HG02571 (cell line): ENCODE results near the gene UMODL1.

Experiments
- ATAC-seq: cut with Tn5 transposase; IDR thresholded peaks from one replicate; pipeline ENCODE4 v1.9.1; 2021; ENCODE audit warnings: mild to moderate bottlenecking, moderate library complexity; ENCODE audit not compliant: unreplicated experiment

UMODL1 gene

DNA sequence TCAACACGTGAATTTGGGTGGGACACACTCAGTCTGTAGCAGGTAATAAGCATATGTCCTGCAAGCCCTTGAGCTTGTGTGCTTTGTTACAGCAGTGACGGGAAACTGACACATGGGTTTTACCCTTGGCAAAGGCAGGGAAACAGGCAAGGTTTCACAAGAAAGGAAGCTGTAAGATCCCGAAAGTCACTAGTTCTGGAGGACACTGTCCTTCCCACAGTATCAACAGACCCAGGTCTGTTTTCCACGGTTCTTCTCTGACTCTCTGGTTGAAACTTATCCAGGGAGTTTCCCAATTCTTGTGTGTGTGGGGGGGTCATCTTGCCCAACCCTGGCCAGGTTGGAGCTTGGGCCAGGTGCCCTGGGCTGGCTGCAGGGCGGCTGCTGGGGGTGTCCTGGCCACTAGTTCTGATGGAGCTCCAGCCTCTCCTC lies 31.6 kb upstream of the UMODL1 start:
- no peak for ATAC-seq

DNA sequence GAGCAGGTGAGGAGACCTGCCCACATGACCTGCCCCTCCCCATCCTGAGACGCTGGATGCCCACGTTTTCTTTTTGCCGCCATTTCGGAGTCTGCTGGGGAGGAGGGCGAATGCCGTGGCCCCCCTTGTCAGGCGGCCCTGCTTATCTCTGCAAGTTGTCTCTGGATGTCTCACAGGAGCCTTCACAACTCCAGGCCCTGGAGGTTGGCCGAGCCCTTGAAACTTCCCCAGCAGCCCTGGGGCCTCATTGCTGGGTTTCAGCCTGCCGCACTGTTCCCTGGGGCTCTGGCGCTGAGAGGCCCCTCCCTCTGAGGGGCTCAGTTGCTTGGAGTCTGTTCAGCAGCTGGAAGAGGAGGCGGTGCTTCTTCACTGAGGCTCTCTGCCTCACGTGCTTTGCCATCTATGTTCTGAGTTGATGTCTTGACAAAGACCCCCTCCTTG lies 31.2 kb upstream of the UMODL1 start:
- ATAC-seq: no peak

GRCh38 chr21:42040411-42041180 lies 30.5 kb upstream of the UMODL1 start:
- ATAC-seq: no peak

DNA sequence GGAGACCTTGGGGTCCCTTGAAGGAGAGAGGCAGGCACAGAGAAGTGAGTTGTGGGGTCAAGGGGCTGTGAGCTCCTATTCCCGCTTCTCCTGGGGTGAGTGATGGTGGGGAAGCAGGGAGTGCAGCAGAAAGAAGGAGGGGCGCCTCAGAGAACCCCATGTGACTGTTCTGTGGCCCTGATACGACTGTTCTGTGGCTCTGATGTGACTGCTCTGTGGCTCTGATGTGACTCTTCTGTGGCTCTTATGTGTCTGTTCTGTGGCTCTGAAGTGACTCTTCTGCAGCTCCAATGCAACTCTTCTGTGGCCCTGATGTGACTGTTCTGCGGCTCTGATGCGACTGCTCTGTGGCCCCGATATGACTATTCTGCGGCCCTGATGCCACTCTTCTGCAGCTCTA lies 29.9 kb upstream of the UMODL1 start:
- ATAC-seq: no peak

- ATAC-seq: no peak
Observed at GRCh38 chr21:42041711-42042110, 29.4 kb upstream of the UMODL1 start.

GRCh38 chr21:42042651-42043050 lies 28.5 kb upstream of the UMODL1 start:
- no peak for ATAC-seq

- no peak for ATAC-seq
Observed at GRCh38 chr21:42043201-42043895, 27.8 kb upstream of the UMODL1 start.

- ATAC-seq: no peak
Observed at GRCh38 chr21:42043961-42044360, 27.2 kb upstream of the UMODL1 start.

DNA sequence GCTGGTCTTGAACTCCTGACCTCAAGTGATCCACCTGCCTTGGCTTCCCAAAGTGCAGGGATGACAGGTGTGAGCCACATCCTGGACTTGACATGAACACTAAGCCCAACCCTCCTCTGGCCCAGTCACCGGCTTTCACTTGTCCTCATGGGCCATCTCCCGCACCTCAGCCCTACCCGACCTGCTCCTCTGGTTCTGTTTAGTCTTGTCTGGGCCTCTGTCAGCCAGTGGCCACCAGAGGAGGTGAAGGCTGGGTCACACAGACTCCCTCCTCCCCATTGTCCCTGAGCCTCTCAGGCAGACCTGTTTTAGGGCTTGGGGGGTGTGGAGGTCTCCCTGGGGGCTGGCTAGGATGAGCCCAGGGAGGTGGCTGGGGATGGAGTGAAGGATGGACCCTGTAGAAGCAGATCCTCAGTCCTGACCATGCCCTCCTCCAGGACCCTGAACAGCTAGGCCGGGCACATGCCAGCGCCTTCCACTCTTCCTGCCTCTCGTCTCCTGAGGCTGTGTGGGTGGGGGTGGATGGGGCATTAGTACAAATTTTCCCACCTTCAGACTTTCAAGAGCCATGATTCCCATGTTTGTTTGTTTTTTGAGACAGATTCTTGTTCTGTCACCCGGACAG lies 26.1 kb upstream of the UMODL1 start:
- no peak for ATAC-seq

DNA sequence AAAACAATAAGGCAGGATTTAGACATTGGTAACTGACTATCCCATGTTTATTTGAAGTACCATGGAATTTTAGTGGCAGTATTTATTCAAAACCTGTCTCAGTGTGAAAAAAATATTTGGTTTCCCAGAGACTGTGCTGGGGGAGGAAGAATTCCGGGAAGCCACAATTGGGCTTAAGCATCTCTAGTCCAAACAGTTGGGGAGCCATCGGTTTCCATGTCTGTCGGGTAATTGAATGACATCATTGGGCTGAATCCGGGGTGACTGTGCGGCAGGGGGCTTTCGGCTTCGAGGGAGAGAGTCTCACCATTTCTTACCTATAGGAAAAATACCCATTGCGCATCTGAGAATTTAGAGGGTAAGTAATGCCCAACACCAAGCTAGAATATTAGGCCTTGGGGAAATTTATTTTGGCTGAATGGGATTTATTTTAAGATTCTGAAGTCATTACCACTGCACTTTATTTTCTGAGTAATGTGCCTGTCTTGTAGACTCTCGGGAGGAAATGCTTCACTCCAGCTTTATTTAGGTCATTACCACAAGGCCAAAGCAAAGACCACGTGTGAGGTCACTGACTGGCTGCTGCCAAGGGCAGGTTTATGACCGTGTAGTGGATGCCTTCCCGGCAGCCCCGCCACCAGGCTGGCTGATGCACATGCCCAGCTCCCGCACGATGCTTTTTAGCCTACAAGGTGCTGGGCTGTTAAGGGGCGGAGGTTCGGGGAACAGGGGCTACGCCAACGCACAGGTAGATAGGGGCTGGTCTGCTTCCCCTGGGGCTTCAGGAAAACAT lies 23.1 kb upstream of the UMODL1 start:
- no peak for ATAC-seq

DNA sequence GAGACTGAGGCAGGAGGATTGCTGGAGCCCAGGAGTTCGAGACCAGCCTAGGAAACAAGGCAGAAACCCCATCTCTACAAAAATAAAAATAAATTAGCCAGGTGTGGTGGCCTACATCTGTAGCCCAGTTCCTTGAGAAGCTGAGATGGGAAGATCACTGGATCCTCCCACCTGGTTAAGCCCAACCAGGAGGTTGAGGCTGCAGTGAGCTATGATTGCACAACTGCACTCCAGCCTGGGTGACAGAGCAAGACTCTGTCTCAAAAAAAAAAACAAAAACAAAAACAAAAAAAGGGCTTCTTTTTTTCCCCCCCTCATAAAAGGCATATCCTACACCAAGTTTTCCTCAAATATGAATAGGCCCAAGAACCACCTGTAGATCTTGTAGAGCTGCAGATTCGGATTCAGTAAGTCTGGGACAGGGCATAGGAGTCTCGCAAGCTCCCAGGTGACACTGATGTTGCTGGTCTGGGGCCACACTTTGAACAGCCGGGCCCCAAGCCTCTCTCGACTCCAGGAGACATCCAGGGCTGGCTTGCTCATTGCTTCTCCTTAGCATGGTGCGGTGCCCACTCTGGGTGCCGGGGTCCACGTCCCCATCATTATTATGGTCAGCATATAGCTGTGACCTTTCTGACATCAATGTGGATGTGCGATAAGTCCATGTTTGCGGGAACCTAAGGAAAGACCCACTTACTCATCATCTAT lies 22.1 kb upstream of the UMODL1 start:
- no peak for ATAC-seq

GRCh38 chr21:42049578-42050430 lies 21.3 kb upstream of the UMODL1 start:
- ATAC-seq: no peak

GRCh38 chr21:42051788-42052187 lies 19.3 kb upstream of the UMODL1 start:
- no peak for ATAC-seq

GRCh38 chr21:42055425-42055824 lies 15.7 kb upstream of the UMODL1 start:
- ATAC-seq: no peak

DNA sequence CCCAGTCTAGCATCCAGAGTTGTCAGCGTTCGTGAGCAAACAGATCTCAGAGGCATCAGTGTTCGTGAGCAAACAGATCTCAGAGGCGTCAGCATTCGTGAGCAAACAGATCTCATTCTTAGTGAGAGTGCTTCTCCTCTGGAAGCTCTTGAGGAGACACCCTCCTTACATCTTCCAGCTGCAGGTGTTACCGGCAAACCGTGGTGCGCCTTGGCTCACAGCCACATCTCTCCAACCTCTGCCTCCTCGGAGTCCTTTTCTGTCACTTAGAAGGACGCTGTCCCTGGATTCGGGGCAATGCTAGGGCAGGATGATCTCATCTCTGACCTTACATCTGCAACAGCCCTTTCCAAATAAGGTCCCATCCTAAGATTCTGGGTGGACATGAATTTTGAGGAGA lies 14.6 kb upstream of the UMODL1 start:
- ATAC-seq: no peak

DNA sequence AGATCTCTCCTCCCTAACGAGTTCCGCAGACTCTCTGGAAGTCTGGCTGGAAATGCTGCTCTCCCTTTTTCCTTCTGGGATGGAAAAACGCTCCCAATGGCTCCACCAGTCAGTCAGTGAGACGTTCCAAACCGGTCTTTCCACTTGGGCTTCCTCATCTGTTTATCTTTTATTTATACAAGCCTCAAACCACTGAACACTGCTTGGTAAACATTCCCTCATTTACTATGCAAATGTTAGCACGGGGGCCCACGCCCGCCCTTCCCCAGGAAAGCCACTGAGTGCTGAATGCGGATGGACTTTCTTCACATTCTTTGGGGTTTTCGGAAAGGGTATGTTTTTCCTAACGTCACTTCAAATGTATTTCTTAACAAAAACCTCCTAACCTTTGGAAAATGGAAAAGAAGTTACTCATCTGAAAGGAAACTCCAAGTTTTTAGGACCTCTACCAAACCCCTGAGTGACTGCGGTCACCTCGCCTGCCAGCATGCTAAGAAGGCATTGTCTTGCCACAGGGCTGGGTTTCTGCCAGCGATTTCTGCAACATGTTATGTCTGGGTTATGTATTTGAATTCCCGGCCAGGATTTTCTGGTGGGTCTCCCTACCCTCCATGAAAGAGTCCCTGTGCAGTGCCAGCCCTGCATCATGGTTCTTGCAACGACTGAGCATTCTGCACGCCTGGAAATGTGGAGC lies 14.0 kb upstream of the UMODL1 start:
- no peak for ATAC-seq

DNA sequence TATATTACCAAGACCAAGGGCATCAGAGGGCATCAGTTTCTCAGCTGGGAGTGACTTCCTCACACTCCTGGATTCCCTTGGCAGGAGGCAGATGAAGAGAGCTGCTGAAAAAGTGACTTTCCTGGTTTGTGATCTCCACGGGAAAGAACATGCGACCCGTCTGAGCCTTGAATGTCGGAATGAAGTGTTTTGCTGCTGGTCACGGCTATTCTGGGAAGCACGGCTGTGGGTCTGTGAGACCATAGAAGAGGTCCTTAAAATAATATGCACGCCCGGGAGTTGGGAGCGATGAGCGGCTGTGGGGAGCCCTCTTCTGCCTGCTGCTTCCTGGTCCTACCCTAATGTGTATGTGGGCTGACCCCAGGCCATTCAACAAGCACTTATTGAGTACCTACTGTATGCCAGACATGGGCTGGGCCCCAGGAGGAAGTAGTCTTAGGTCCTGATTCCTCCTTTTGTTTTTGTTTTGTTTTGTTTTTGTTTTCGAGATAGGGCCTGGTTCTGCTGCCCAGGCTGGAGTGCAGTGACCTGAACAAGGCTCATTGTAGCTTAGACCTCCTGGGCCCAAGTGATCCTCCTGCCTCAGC lies 13.2 kb upstream of the UMODL1 start:
- no peak for ATAC-seq

DNA sequence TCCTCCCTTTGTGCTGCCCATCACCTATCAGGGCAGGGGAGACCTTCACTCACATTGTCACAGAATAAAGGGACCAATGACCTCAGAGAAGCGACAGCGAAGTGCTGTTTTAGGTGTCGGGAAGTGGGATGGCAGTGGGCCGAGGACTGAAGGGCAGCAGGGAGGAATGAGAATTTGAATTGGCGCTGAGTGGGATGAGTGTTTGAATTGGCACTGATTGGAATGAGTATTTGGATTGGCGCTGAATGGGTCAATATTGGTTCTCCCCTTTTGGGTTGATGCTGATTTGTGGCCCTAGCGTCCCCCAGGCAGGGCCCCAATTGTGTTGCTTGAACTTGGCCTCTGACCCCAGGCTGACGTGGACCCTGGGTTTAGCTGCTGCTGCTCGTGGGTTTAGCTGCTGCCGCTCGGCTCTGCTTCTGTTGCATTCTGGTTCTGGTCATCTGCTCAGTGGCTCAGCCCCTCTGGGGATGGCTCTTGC lies 12.4 kb upstream of the UMODL1 start:
- no peak for ATAC-seq

DNA sequence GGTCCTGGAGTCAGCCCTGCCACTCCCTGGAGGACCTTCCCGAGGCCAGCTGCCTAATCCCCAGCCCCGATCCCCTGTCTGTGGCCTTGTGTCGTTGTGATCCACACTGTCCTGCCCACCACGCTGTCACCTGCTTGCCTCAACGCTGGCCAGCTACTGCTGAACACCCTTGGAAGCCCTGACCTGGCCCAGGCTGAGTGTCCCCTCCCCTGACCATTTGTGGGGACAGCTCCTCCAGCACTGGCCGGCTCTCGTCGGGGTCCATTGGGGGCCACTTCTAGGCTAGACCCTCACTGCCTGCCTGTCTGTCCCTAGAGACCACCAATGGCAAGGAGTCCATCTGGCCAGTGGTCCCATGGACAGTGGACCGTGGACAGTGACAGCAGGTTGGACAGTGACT lies 12.0 kb upstream of the UMODL1 start:
- no peak for ATAC-seq
